Measurements from ENCODE around the gene PPDPF. TPM values are rescaled to one million over a fixed set of nuclear protein-coding genes. Genes with fewer than 3 reads are reported as not detected.

The PPDPF gene
- total and polyA plus RNA-seq, 2 of the 8 experiments (the other 6 are each of a cell fraction or from before 2014, with no cell fraction given) = 30.5 to 138 TPM

- TF ChIP-seq EP300 (IDR thresholded peaks at IDR 0.05; ENCODE audit: borderline replicate concordance in 1 of 2, low read depth in 2 of 2, low read length in 2 of 2) = no peak
- TF ChIP-seq ASH2L (IDR thresholded peaks at IDR 0.05; ENCODE audit: low read length) = no peak
- no peak for TF ChIP-seq CBX5 (IDR thresholded peaks at IDR 0.05; ENCODE audit: low read depth, low read length)
- TF ChIP-seq RFX5 (IDR thresholded peaks at IDR 0.05; ENCODE audit: borderline replicate concordance, low read depth, low read length) = no peak
Measured at GRCh38 chr20:63484651-63485403, 35.7 kb upstream of the PPDPF start (continued).

All from H1 (cell line).